Parathyroid adenoma (tissue), 2 donors: ENCODE results near the gene CLSTN2.

ENCODE experiments used
- H2AFZ ChIP-seq: fragments of 300-600 bp; sonication (generic); one replicate; pipeline ENCODE4 v1.7.0; 2017; ENCODE audit warnings: antibody characterized with exemption, mild to moderate bottlenecking
- H3K27ac ChIP-seq: fragments of 300-600 bp; sonication (generic); one replicate; pipeline ENCODE4 v1.7.0; 2017
- H3K27me3 ChIP-seq: fragments of 300-600 bp; sonication (generic); one replicate; pipeline ENCODE4 v1.7.0; 2017; ENCODE audit warnings: low read length; ENCODE audit not compliant: control insufficient read depth, insufficient read depth
- H3K36me3 ChIP-seq: fragments of 300-600 bp; sonication (generic); one replicate; pipeline ENCODE4 v1.7.0; 2017; ENCODE audit warnings: low read length; ENCODE audit not compliant: control insufficient read depth, insufficient read depth
- H3K4me1 ChIP-seq: fragments of 300-600 bp; sonication (generic); one replicate; pipeline ENCODE4 v1.7.0; 2017; ENCODE audit warnings: control low read depth
- H3K4me2 ChIP-seq: fragments of 300-600 bp; sonication (generic); one replicate; pipeline ENCODE4 v1.7.0; 2017; ENCODE audit warnings: low read length
- H3K4me3 ChIP-seq: fragments of 300-600 bp; sonication (generic); one replicate; pipeline ENCODE4 v1.7.0; 2017; ENCODE audit warnings: low read depth, low read length
- H3K79me2 ChIP-seq: fragments of 300-600 bp; sonication (generic); one replicate; pipeline ENCODE4 v1.7.0; 2017; ENCODE audit warnings: control low read depth
- H3K9ac ChIP-seq: fragments of 300-600 bp; sonication (generic); one replicate; pipeline ENCODE4 v1.7.0; 2017; ENCODE audit warnings: mild to moderate bottlenecking
- H3K9me3 ChIP-seq: fragments of 300-600 bp; sonication (generic); one replicate; pipeline ENCODE4 v1.7.0; 2017; ENCODE audit warnings: low read length; ENCODE audit not compliant: control insufficient read depth
- CTCF ChIP-seq: fragments of 300-600 bp; sonication (generic); IDR thresholded peaks from one replicate; pipeline ENCODE4 v1.7.0; 2017; ENCODE audit warnings: antibody characterized with exemption, mild to moderate bottlenecking
- donor health status: primary hyperparathyroidism.

CLSTN2 gene

GRCh38 chr3:140316868-140317400 is 381.9 kb downstream of the CLSTN2 start:
- H2AFZ ChIP-seq: no peak overlapping the region
- no peaks in the 10 kb centered on the region for H3K4me1 ChIP-seq
- TF ChIP-seq CTCF: no peak
- no peaks in the 10 kb centered on the region for H3K36me3 ChIP-seq
- H3K27me3 ChIP-seq: no peaks in the 10 kb centered on the region
- H3K9ac ChIP-seq: no peak overlapping the region
- no peak overlapping the region for H3K27ac ChIP-seq
- no peak overlapping the region for H3K4me2 ChIP-seq
- no peaks in the 10 kb centered on the region for H3K9me3 ChIP-seq
- H3K4me3 ChIP-seq: no peak overlapping the region
- no peaks in the 10 kb centered on the region for H3K79me2 ChIP-seq

- Histone ChIP-seq H3K27ac (no peak overlapping the region), H3K9me3 (no peaks in the 10 kb centered on the region), H3K36me3 (no peaks in the 10 kb centered on the region), H3K4me2 (no peak overlapping the region), H3K79me2 (no peaks in the 10 kb centered on the region), H3K9ac (no peak overlapping the region), H3K4me3 (no peak overlapping the region), H2AFZ (no peak overlapping the region), H3K27me3 (no peaks in the 10 kb centered on the region), H3K4me1 (no peaks in the 10 kb centered on the region)
- no peak for TF ChIP-seq CTCF
These were observed 384.8 kb downstream of the CLSTN2 start for GRCh38 chr3:140319739-140320138.

- no peak overlapping the region for H3K4me2 ChIP-seq
- no peaks in the 10 kb centered on the region for H3K4me1 ChIP-seq
- no peaks in the 10 kb centered on the region for H3K36me3 ChIP-seq
- no peak for TF ChIP-seq CTCF
- H3K9ac ChIP-seq: no peak overlapping the region
- no peak overlapping the region for H3K4me3 ChIP-seq
- H3K9me3 ChIP-seq: no peaks in the 10 kb centered on the region
- no peaks in the 10 kb centered on the region for H3K27me3 ChIP-seq
- no peaks in the 10 kb centered on the region for H3K79me2 ChIP-seq
- H3K27ac ChIP-seq: no peak overlapping the region
- H2AFZ ChIP-seq: no peak overlapping the region
These were observed 388.6 kb downstream of the CLSTN2 start for GRCh38 chr3:140323561-140323960.

- Histone ChIP-seq H3K4me2 (no peak overlapping the region), H2AFZ (no peak overlapping the region), H3K4me3 (no peak overlapping the region), H3K27ac (no peak overlapping the region), H3K79me2 (no peaks in the 10 kb centered on the region), H3K36me3 (no peaks in the 10 kb centered on the region), H3K27me3 (no peaks in the 10 kb centered on the region), H3K9me3 (no peaks in the 10 kb centered on the region), H3K9ac (no peak overlapping the region), H3K4me1 (no peaks in the 10 kb centered on the region)
- no peak for TF ChIP-seq CTCF
These were observed 397.1 kb downstream of the CLSTN2 start for GRCh38 chr3:140332131-140332530.

GRCh38 chr3:140334132-140334929 is 399.3 kb downstream of the CLSTN2 start:
- Histone ChIP-seq H3K36me3 (no peaks in the 10 kb centered on the region), H3K27ac (no peak overlapping the region), H3K27me3 (no peaks in the 10 kb centered on the region), H2AFZ (no peak overlapping the region), H3K79me2 (no peaks in the 10 kb centered on the region), H3K9ac (no peak overlapping the region), H3K9me3 (no peaks in the 10 kb centered on the region), H3K4me3 (no peak overlapping the region), H3K4me1 (no peaks in the 10 kb centered on the region), H3K4me2 (no peak overlapping the region)
- TF ChIP-seq CTCF: no peak
